MG63 (cell line): ENCODE measurements around the gene IQGAP3. TPM values are rescaled to one million over a fixed set of nuclear protein-coding genes. Genes with fewer than 3 reads are reported as not detected.

ENCODE experiments used
- DNase-seq: peaks from one replicate; pipeline ENCODE4 v3.0.0-alpha.2; 2020
- H3K27me3 ChIP-seq: fragments of 250-450 bp; sonication (Bioruptor Pico); 2 replicates; pipeline ENCODE4 v1.5.1; 2020; ENCODE audit warnings: mild to moderate bottlenecking, moderate library complexity
- H3K36me3 ChIP-seq: fragments of 250-450 bp; sonication (Bioruptor Pico); 2 replicates; pipeline ENCODE4 v1.5.1; 2020; ENCODE audit warnings: mild to moderate bottlenecking, moderate library complexity
- H3K4me3 ChIP-seq: fragments of 250-450 bp; sonication (Bioruptor Pico); 2 replicates; pipeline ENCODE4 v1.5.1; 2020; ENCODE audit warnings: mild to moderate bottlenecking, moderate library complexity
- H3K9me3 ChIP-seq: fragments of 250-450 bp; sonication (Bioruptor Pico); 2 replicates; pipeline ENCODE4 v1.5.1; 2020; ENCODE audit warnings: mild to moderate bottlenecking, moderate library complexity
- total RNA-seq: library from RNA; depleted of rRNA; stranded (reverse); fragments of >200 nt; shearing (Covaris generic); gene quantifications from 2 replicates; pipeline ENCODE4 v1.2.3, GENCODE V29; 2014; ENCODE audit warnings: low replicate concordance; rRNA removed

The IQGAP3 gene
- total RNA-seq, 1 experiment from 2014 or later = 20.7 TPM

DNA sequence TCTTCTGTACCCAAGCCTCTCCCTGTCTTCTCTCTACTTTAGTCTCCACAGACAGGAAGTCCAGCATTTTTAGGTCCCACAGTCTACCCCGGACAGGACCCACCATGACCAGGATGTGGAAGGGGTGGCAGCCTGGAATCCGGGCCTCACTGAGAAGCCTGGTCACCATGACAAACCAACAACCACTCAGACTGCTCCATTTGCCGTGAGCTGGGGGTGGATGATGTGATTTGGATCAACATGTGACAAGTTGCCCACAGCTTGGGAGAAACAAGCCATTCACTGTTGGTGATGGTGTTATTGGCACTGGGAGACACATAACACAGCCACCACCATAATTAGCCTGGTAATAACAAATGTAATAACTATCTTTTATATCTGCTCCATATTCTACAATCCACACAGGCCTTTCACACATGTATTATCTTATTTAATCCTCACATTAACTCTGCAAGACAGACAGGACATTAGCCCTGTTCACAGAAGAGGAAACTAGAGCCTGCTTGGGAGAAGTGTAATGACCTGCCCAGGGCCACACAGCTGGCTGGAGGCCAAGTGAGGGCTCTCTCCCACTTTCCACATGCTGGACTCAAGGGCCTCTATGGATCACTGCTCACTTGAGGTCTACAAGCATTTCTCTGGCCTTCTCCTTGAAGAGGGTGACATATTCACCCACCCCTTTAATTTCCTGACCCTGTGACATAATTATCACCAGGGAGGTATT is 94.7 kb downstream of the IQGAP3 start:
- Histone ChIP-seq H3K27me3 (no peaks in the 10 kb centered on the region), H3K9me3 (no peaks in the 10 kb centered on the region), H3K4me3 (no peak overlapping the region), H3K36me3 (peaks cover 92% of the 10 kb centered on the region)
- no peak for DNase-seq

DNA sequence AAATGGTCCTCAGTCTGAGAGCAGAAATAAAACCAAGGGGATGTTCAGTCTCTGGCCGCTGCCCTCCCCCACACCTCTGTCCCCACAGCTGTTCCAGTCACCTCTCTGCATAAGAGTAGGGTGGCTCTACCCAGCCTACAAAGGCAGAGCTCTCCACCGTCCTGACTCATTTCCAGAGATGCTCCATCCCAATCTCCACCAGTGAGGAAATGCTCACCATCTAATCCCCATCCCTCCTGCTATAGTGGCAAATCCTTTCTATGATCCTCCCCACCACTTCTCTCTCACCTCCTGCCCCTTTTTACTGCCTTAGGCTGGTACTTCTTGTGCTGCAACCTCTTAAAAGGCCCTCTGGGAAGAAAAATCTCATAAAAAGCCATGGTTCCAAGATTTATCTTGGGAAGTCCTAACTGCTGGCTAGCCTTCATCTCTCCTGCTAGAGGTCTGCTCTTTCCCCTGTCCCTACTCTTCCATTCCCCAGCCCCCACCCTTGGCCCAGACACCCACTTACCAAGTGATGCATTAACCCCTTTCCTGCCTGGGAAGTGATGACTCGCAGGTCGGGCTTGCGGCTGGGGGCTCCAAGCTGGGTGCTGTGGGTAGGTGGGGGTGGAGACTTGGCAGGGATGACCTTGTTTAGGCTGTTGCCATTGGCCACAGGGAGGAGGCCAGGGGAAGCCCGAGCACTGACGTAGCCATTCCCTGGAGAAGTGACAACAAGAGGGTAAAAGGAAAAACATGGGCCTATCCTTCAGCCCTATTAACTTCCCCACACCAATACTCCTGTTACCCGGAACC is 95.7 kb downstream of the IQGAP3 start:
- peak; percentile 97 for DNase-seq
- peaks cover 88% of the 10 kb centered on the region for H3K36me3 ChIP-seq
- no peaks in the 10 kb centered on the region for H3K9me3 ChIP-seq
- H3K27me3 ChIP-seq = no peaks in the 10 kb centered on the region
- no peak overlapping the region for H3K4me3 ChIP-seq

GRCh38 chr1:156475568-156476500 is 96.5 kb downstream of the IQGAP3 start:
- no peaks in the 10 kb centered on the region for H3K9me3 ChIP-seq
- no peaks in the 10 kb centered on the region for H3K27me3 ChIP-seq
- H3K36me3 ChIP-seq = peaks cover 88% of the 10 kb centered on the region
- H3K4me3 ChIP-seq = no peak overlapping the region
- peak; percentile 85 for DNase-seq

Other genes starting within 250 kb of the IQGAP3 start
- gene CCT3, start 234.3 kb downstream of the IQGAP3 start, total RNA-seq = 1,070 and 1,240 TPM in 2 replicates
- 1.3 TPM in 1 of 2 replicates, not detected in the other for gene TSACC, start 234.0 kb downstream of the IQGAP3 start, total RNA-seq
- not detected in 2 replicates for gene RHBG, start 203.4 kb downstream of the IQGAP3 start, total RNA-seq
- gene MEF2D, start 71.8 kb downstream of the IQGAP3 start, total RNA-seq = 3.4 and 11.7 TPM in 2 replicates
- gene TTC24, start 7.2 kb upstream of the IQGAP3 start, total RNA-seq = not detected in 2 replicates
- 105 and 170 TPM in 2 replicates for gene NAXE, start 19.2 kb upstream of the IQGAP3 start, total RNA-seq
- 10.0 and 48.6 TPM in 2 replicates for gene GPATCH4, start 28.9 kb upstream of the IQGAP3 start, total RNA-seq
- gene HAPLN2, start 46.9 kb upstream of the IQGAP3 start, total RNA-seq = not detected in 2 replicates
- gene BCAN, start 69.6 kb upstream of the IQGAP3 start, total RNA-seq = not detected in 2 replicates
- 0.03 TPM in 1 of 2 replicates, not detected in the other for gene NES, start 104.8 kb upstream of the IQGAP3 start, total RNA-seq
- 57.8 and 62.8 TPM in 2 replicates for gene CRABP2, start 133.0 kb upstream of the IQGAP3 start, total RNA-seq
- gene METTL25B, start 155.9 kb upstream of the IQGAP3 start, total RNA-seq = 10.0 and 20.8 TPM in 2 replicates
- 15.6 and 38.7 TPM in 2 replicates for gene ISG20L2, start 156.2 kb upstream of the IQGAP3 start, total RNA-seq
- 189 and 246 TPM in 2 replicates for gene MRPL24, start 168.5 kb upstream of the IQGAP3 start, total RNA-seq
- gene HDGF, start 179.1 kb upstream of the IQGAP3 start, total RNA-seq = 565 and 817 TPM in 2 replicates
- gene PRCC, start 195.0 kb upstream of the IQGAP3 start, total RNA-seq = 56.9 and 65.6 TPM in 2 replicates
- not detected in 2 replicates for gene SH2D2A, start 244.3 kb upstream of the IQGAP3 start, total RNA-seq